KBM-7 (cell line): ENCODE results near the gene SMARCC2.
A peak's percentile ranks its signal among the peaks of the same experiment; 100 is the strongest.

ENCODE experiments used
- DNase-seq: peaks from one replicate; pipeline ENCODE4 v3.0.0-alpha.2; 2015
- in situ Hi-C: fragments of 300-500 bp; cut with MboI; formaldehyde crosslinking; loops from 2 replicates; pipeline ENCODE4 v1.14.3; 2020; ENCODE audit warnings: low sequenced_read_pairs, low pct_unique_long_range_greater_than_20kb, mixed read lengths

Gene SMARCC2

GRCh38 chr12:56155256-56155845, 33.9 kb downstream of the SMARCC2 start:
- no peak for DNase-seq
- in situ Hi-C loops: no loop called here

DNA sequence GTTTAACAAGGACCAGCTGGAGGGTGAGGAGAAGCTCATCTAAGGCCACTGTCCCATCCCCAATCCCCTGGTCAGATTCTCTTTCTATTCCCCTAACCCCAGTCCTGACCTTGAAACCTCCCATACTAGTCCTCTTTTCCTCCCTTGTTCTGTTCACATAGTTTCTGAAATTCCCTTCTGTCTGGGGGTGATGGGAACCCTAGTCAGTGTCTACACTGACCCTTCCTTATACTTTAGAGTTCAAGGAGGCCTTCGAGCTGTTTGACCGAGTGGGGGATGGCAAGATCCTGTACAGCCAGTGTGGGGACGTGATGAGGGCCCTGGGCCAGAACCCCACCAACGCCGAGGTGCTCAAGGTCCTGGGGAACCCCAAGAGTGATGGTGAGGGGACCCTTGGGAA, 34.5 kb downstream of the SMARCC2 start:
- in situ Hi-C loops: no loop called here
- DNase-seq: no peak

GRCh38 chr12:56154246-56154771, 35.0 kb downstream of the SMARCC2 start:
- in situ Hi-C loops: no loop called here
- no peak for DNase-seq

DNA sequence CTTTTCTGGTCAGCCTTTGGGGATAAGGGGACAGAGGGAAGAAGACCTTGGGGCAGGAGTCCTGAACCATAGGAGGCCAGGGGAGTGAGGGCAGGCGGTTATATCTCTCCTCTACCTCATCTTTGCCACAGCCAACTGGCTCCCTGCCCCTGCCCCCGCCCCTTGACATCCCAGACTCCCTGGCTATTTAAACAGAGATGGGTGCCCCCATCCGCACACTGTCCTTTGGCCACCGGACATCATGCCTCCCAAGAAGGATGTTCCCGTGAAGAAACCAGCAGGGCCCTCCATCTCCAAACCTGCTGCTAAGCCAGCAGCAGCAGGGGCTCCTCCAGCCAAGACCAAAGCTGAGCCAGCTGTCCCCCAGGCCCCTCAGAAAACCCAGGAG, 35.6 kb downstream of the SMARCC2 start:
- in situ Hi-C loops: no loop called here
- DNase-seq: no peak

DNA sequence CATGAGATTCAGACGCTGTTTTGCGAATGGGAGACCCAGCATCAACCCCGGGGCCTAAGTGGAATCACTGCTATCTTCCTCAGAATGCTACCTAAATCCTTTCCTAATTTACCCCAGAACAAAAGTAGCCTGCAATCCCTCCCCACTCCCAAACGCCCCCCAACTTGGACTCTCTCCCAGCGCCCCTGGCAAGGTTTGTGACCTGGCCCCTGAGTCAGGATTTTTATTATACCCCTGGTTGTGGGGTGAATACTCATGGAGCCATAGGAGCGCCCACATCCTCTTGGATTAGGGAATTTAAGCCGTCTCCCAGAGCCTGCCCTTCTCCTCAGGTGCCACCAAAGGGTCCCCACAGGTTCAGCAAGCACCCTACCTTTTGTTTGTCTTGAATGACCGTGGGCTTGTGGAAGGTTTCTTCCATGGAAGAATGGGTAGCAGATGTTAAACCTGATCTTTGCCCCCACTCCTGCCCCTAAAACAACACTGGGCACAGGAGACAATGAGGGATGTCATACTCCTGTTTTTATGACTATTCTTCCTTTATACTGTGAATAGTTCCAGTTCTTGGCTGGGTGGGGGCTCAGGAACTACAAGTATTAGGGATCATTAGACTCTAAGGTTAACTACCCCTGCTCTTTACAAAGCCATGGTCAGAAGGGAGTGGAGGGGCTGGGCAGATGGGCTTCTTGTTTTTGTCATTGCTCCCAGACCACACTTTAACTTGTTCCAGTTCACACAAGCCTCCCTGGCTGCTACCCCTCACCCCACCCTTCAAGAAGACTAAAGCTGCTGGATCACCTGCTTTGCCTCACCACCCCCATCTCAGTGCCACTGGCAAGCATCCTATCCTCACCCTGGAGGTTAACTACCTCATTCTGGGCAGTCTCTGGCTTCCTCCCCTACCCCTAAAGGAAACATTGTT, 36.3 kb downstream of the SMARCC2 start:
- in situ Hi-C loops: no loop called here

DNA sequence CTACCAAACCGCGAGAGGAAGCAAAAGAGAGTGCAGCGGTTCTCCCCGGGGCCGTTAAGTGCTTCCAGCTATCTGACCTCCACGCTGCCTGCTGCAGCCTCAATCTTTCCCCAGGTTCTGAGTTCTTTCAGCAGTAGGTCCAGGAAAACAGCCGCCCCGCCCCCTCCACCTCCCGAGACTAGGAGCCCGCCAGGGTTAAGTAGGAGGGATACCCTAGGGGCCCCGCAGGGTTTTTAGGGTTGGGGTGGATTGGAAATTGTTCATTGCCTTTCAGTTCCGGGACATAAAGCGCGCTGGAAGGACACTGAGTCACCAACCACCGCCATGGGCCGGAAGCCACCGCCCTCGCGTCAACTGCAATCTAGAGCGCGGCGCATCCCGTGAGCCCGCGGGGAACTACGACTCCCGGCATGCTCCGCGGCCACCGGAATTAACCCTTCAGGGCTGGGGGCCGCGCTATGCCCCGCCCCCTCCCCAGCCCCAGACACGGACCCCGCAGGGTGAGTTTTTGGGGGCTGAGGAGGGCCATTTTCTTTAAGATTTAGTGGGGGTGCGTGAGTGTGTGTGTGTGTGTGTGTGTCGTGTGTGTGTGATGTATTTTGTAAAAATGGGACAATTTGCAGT, 37.0 kb downstream of the SMARCC2 start, which contains the start of gene MYL6B:
Gene MYL6B, plus strand, starts transcription at position 456 of the 624 bp plus-strand sequence. CDS start 1,332 bp downstream, outside the sequence.
- in situ Hi-C loops: no loop called here
- peak; percentile 89 for DNase-seq

More for the DNA sequence above, 36.3 kb downstream of the SMARCC2 start:
- DNase-seq: no peak

- DNase-seq: no peak
- in situ Hi-C loops: no loop called here
Measured at GRCh38 chr12:56151672-56152131, 37.6 kb downstream of the SMARCC2 start.

DNA sequence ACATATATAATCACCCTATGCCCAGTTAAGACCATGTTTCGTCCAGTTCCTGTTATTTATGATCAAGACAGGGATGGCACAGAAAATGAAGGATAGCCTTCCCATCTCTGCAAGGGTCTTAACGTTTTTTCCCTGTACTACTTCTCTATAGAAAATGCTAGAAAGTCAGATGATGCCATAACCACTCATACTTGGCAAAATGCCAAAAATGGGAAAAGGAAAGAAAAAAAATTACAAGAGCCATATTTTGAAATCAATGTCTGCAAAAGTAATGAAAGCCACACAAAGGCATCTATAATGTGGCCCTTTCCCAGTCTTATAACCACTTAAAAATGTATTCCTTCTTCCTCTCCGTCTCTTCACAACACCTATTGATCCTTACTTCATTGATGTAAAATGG, 38.7 kb downstream of the SMARCC2 start:
- peak; percentile 45 for DNase-seq
- in situ Hi-C loops: no loop called here

DNA sequence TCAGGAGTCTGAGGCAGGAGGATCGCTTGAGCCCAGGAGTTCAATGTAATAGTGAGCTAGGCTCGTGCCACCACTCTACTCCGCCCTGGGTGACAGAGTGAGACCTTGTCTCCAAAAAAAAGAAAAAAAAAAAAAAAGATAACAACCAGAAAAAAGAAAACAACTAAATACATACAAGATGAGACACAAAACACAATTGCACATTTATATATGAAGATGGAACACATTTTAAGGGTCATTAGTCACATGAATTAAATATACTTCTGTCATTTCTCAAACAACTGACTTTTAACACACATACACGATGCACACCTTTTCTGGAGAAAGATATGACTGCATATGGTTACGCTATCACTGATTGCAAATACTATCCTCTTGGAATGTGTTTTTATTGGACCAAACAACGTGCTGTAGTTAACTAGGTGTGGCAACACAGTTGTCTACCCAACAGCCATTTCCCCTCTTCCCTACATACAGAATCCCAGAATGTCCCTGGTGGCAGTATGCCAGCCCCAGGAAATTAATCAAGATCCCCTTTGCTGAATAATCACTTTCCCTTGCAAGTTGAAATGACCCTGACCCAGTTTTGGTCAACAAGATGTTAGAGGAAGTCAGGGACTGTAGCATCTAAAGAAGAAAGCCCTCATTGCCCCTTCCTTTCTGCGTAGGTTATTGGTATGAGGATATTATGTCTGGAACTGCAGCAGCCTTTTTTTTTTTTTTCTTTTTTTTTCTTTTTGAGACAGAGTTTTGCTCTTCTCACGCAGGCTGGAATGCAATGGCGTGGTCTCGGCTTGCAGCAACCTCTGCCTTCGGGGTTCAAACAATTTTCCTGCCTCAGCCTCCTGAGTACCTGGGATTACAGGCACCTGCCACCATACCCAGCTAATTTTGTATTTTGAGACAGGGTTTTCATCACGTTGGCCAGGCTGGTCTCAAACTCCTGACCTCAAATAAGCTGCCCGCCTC, 42.5 kb downstream of the SMARCC2 start:
- in situ Hi-C loops: no loop called here
- DNase-seq: no peak

DNA sequence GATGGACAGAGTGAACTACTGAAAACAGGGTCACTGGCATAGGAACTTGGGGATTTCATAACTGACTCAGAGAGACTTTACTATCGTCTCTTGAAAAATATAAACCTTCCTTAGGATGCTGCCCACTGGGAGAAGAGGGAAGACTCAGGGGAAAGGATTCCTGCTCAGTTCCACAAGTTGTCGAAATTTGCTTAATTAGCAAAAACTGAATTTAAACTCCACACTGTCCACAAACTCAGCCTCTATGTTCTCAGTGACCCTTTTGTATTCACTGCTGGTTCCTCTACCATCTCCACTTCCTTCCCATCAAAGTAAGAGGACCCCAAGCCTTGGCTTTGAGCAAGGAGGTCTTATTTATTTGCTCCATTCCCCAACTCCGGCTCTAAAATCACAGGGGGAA, 44.1 kb downstream of the SMARCC2 start:
- no peak for DNase-seq
- in situ Hi-C loops: no loop called here

DNA sequence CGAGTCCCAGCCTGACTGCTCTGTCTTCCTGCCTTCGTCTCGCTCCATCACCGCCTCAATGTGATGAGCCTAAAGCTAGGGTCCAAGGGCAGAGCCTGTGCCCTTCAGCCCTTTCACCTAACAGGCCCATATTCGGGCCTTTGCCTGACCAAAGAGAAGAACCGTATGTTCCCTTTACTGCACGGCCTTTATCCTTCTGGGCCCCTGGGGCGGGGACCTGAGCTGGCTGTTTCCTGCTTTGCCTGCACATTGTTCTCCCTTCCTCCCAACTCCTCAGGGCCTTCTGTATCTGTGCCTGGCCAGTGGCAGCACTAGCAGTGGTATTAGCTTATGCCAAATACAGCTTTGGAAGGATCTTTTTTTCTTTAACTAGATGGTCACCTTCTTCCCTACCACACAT, 45.4 kb downstream of the SMARCC2 start:
- in situ Hi-C loops: no loop called here
- no peak for DNase-seq

- in situ Hi-C loops: no loop called here
Measured at GRCh38 chr12:56143217-56143616, 46.1 kb downstream of the SMARCC2 start.

DNA sequence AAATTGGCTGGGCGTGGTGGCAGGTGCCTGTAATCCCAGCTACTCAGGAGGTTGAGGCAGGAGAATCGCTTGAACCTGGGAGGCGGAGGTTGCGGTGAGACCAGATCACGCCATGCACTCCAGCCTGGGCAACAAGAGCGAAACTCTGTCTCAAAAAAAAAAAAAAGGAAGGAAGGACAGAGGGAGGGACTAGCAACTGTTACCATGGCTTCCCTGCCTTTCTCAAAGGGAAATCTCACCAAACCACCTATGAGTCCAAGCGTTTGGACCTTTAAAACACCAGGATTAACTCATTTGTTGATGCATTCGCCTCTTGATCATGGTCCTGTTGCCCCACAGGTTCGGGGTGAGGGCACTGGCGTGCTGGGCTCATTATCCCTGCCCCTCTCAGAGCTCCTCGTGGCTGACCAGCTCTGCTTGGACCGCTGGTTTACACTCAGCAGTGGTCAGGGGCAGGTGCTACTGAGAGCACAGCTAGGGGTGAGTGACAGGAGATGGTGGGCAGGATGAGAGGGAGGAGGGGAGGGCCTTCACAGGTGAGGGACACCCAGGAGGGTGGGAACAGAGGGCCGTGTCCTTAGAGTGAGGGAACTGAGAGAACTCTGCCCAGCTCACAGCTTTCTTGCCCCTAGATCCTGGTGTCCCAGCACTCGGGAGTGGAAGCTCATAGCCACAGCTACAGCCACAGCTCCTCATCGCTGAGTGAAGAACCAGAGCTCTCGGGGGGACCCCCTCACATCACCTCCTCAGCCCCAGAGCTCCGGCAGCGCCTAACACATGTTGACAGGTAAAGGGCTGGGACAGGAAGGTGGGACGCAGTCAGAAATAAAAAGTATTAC, 47.1 kb downstream of the SMARCC2 start:
- in situ Hi-C loops: no loop called here
- no peak for DNase-seq

More at GRCh38 chr12:56143217-56143616, 46.1 kb downstream of the SMARCC2 start:
- no peak for DNase-seq

- no peak for DNase-seq
- in situ Hi-C loops: no loop called here
Measured at GRCh38 chr12:56137853-56138571, 51.3 kb downstream of the SMARCC2 start.

DNA sequence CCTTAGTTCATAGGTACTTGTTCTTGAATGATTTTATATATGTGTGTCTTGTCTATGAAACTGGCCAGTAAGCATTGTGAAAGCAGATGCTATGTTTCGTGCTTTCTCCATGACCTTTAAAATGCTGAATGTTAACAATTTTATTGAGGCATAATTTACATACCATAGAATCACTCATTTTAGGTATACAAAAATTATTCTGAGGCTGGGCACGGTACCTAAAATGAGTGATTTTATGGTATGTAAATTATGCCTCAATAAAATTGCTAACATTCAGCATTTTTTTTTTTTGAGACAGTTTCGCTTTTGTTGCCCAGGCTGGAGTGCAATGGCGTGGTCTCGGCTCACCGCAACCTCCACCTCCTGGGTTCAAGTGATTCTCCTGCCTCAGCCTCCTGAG, 54.4 kb downstream of the SMARCC2 start:
- no peak for DNase-seq
- in situ Hi-C loops: no loop called here

GRCh38 chr12:56130876-56131275, 58.4 kb downstream of the SMARCC2 start:
- in situ Hi-C loops: no loop called here
- DNase-seq: no peak

- in situ Hi-C loops: no loop called here
Measured at GRCh38 chr12:56129942-56130495, 59.3 kb downstream of the SMARCC2 start.

More at GRCh38 chr12:56129942-56130495, 59.3 kb downstream of the SMARCC2 start:
- no peak for DNase-seq
